Activated CD8-positive, alpha-beta memory T cell treated with anti-CD3 and anti-CD28 coated beads for 4 hours (primary cell): ENCODE results near the gene RASGRP4.
"Not testable (repeated sequence)": the region's sequence is repeated elsewhere in the genome, so short reads cannot be mapped to it uniquely, and the experiment has no call there.

Source experiments
- DNase-seq, 2 donors: peaks; one replicate each; pipeline ENCODE4 v3.0.0-alpha.2; 2020; ENCODE audit warnings: low read depth in 2 of 2

Gene RASGRP4

GRCh38 chr19:38425810-38426466, at the start of gene RASGRP4:
Gene RASGRP4 (minus strand): TSS chr19:38426219. CDS start chr19:38426091, 128 bp downstream.
- no peak for DNase-seq

GRCh38 chr19:38475176-38475575, 49.2 kb upstream of the RASGRP4 start:
- no peak for DNase-seq

GRCh38 chr19:38473201-38473600, 47.2 kb upstream of the RASGRP4 start:
- no peak for DNase-seq

- DNase-seq: not testable (repeated sequence)
Measured at GRCh38 chr19:38472725-38473124, 46.7 kb upstream of the RASGRP4 start.

GRCh38 chr19:38470788-38471480, 44.9 kb upstream of the RASGRP4 start:
- no peak for DNase-seq

- DNase-seq: no peak
Measured at GRCh38 chr19:38469151-38469550, 43.1 kb upstream of the RASGRP4 start.

- no peak for DNase-seq
Measured at GRCh38 chr19:38467541-38468525, 41.8 kb upstream of the RASGRP4 start.

- DNase-seq: no peak
Measured at GRCh38 chr19:38466050-38466449, 40.0 kb upstream of the RASGRP4 start.

- no peak for DNase-seq
Measured at GRCh38 chr19:38464421-38465082, 38.5 kb upstream of the RASGRP4 start.

- DNase-seq: no peak
Measured at GRCh38 chr19:38463365-38463764, 37.3 kb upstream of the RASGRP4 start.

- DNase-seq: no peak
Measured at GRCh38 chr19:38458991-38459390, 33.0 kb upstream of the RASGRP4 start.

GRCh38 chr19:38457690-38458405, 31.8 kb upstream of the RASGRP4 start:
- no peak for DNase-seq

GRCh38 chr19:38457202-38457601, 31.2 kb upstream of the RASGRP4 start:
- DNase-seq: no peak

GRCh38 chr19:38455031-38455430, 29.0 kb upstream of the RASGRP4 start:
- DNase-seq: no peak

- no peak for DNase-seq
Measured at GRCh38 chr19:38453596-38453995, 27.6 kb upstream of the RASGRP4 start.

- DNase-seq: no peak
Measured at GRCh38 chr19:38452430-38453366, 26.7 kb upstream of the RASGRP4 start.

- no peak for DNase-seq
Measured at GRCh38 chr19:38451629-38452028, 25.6 kb upstream of the RASGRP4 start.

GRCh38 chr19:38451036-38451435, 25.0 kb upstream of the RASGRP4 start:
- DNase-seq: no peak

GRCh38 chr19:38449518-38449917, 23.5 kb upstream of the RASGRP4 start:
- no peak for DNase-seq

- DNase-seq: no peak
Measured at GRCh38 chr19:38448225-38448624, 22.2 kb upstream of the RASGRP4 start.
